Measurements from ENCODE around the gene SERINC2.
"Not testable (repeated sequence)": the region's sequence is repeated elsewhere in the genome, so short reads cannot be mapped to it uniquely, and the experiment has no call there.

SERINC2 gene

GRCh38 chr1:31444725-31445448, 31.9 kb downstream of the SERINC2 start:
- no peaks in the 10 kb centered on the region for H3K27me3 Mint-ChIP-seq
- no peak overlapping the region for H3K4me3 Mint-ChIP-seq
- no peaks in the 10 kb centered on the region for H3K9me3 Mint-ChIP-seq
- no peak overlapping the region for H3K27ac Mint-ChIP-seq
- H3K4me1 Mint-ChIP-seq: no peaks in the 10 kb centered on the region
- ATAC-seq (no peak), DNase-seq (no peak)

DNA sequence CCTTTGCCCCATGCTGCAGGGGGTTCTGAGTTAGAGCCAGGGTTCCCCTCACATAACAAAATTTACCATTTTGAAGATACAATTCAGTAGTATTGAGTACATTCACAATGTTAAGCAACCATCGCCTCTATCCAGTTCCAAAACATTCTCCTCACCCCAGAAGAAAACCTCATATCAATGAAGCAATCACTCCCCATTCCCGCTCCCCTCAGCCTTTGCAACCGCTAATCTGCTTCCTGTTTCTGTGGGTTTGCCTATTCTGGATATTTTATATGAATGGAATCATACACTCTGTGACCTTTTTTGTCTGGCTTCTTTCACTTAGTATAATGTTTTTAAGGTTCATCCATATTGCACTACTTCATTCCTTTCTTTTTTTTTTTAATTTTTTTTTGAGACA, 32.9 kb downstream of the SERINC2 start:
- Mint-ChIP-seq H3K9me3 (peaks cover 0 to 4% of the 10 kb centered on the region in 2 donors), H3K4me3 (no peak overlapping the region), H3K27ac (no peak overlapping the region), H3K4me1 (no peaks in the 10 kb centered on the region), H3K27me3 (no peaks in the 10 kb centered on the region)
- DNase-seq (no peak), ATAC-seq (no peak)

- DNase-seq: no peak
- Mint-ChIP-seq H3K4me3 (no peak overlapping the region), H3K4me1 (no peaks in the 10 kb centered on the region), H3K27ac (no peak overlapping the region), H3K27me3 (no peaks in the 10 kb centered on the region), H3K9me3 (peaks cover 4 to 6% of the 10 kb centered on the region in 2 donors)
- no peak for ATAC-seq
These were observed 34.2 kb downstream of the SERINC2 start for GRCh38 chr1:31447210-31447609.

DNA sequence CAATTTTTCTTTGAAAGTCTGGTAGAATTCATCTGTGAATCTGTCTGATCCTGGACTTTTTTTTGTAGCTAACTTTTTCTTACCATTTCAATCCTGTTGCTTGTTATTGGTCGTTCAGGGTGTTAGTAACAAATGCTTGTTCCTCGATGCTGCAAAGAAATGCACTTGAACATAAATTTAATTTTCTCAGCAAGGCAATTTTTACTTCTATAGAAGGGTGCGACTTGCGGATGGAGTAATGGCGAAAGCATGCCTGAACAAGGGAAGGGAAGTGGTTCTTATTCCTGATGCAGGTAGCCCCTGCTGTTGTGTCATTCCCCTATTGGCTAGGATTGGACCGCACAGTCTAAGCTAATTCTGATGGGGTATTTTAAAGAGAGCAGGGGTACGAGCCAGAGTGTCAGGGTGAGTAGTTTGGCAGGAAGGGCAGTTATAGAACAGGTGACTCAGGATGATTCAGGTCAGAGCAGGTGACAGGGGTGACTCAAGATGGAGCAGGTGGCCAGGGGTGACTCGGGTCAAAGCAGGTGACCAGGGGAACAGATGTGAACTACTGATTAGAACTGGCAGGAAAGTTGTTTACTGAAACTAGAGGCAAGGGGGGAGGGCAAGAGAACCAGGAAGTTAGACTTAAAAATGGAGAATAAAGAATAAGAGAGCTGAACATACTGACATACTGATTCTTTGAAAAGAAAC, 40.5 kb downstream of the SERINC2 start:
- no peak for ATAC-seq
- Mint-ChIP-seq H3K4me3 (no peak overlapping the region), H3K27ac (peak overlapping the region in 1 of 2 donors; percentile 39), H3K9me3 (peaks cover 36 to 44% of the 10 kb centered on the region in 2 donors), H3K4me1 (no peaks in the 10 kb centered on the region), H3K27me3 (peaks cover 22% of the 10 kb centered on the region)
- no peak for DNase-seq

- Mint-ChIP-seq H3K27ac (no peak overlapping the region), H3K4me3 (no peak overlapping the region), H3K4me1 (no peaks in the 10 kb centered on the region), H3K27me3 (peaks cover 36% of the 10 kb centered on the region), H3K9me3 (peaks cover 40 to 50% of the 10 kb centered on the region in 2 donors)
- DNase-seq (no peak), ATAC-seq (no peak)
These were observed 45.4 kb downstream of the SERINC2 start for GRCh38 chr1:31458287-31458896.

DNA sequence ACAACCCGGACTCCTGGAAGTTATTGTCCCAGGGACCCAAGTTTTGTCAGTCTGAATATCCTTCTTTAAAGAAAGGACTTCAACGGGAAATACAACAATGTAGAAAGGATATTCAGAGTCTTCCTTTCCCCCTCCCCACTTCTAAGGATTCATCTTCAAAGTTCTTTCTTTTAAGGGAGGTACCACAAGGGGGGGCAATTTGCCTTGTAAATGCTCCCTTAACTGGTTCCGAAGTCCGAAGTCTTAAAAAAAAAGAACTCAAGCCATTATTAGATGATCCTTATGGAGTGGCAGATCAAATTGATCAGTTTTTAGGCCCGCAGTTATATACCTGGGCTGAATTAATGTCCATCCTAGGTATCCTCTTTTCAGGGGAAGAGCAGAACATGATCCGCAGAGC, 47.0 kb downstream of the SERINC2 start:
- Mint-ChIP-seq H3K9me3 (peaks cover 35 to 41% of the 10 kb centered on the region in 2 donors), H3K27me3 (peaks cover 31% of the 10 kb centered on the region), H3K4me3 (no peak overlapping the region), H3K27ac (no peak overlapping the region), H3K4me1 (no peaks in the 10 kb centered on the region)
- DNase-seq: no peak
- ATAC-seq: no peak

DNA sequence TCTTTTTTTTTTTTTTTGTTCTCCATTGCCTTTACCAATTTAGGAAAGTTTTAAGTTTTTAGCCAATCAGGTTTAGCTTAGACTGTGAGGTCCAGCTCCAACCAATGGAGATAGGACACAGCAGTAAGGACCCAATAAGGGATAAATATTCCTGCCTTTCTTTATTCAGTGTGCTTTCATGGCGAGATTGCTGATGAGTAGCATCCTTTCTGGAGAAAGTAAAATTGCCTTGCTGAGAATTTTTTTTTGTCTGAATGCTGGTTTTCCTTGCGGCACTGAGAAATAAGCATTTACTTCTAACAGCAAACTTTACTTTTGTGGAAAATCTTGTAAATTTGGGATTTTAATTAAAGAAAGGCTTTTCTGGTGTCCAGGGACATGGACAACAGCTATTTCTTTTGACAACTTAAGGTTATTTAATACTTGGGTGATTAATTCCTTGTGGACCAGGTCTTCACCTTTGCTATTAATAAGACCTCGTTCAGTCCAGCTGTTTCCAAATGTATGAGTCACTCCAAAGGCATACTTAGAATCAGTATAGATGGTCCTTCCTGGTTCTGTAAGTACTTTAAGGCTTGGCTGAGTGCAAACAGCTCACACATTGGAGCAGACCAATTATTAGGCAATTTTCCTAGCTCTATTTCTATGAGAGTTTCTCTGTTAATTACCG, 54.1 kb downstream of the SERINC2 start:
- DNase-seq: no peak
- peak overlapping the region in 1 of 2 donors; percentile 27 for H3K27ac Mint-ChIP-seq
- H3K4me1 Mint-ChIP-seq: no peaks in the 10 kb centered on the region
- H3K4me3 Mint-ChIP-seq: no peak overlapping the region
- H3K9me3 Mint-ChIP-seq: peaks cover 11 to 14% of the 10 kb centered on the region in 2 donors
- ATAC-seq: no peak
- no peaks in the 10 kb centered on the region for H3K27me3 Mint-ChIP-seq

DNA sequence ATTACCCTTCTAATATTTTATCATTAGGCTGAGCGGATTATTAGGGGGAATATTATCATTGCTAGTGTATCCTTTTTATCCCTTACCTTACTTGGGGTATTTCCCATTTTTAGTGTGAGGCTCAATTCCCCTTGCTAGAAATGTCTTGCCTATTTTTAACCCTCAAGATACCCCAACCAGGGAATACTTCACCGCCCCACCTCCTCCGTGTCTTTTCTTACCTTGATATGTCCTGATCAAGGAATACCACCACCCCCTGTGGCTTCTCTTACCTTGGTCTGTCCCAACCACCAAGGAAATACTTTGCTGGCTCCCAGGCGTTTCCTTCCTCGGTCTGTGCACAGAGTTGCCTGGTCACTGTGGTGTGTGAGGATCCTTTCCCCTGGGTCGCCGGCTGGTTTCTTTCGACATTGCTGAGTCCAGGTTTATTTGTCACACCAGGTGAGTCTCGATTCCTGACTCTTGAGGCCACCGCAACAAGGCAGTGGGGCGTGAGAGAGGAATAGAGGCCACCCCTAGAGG, 57.8 kb downstream of the SERINC2 start:
- H3K27ac Mint-ChIP-seq: no peak overlapping the region
- peaks cover 11 to 14% of the 10 kb centered on the region in 2 donors for H3K9me3 Mint-ChIP-seq
- no peak overlapping the region for H3K4me3 Mint-ChIP-seq
- DNase-seq: no peak
- H3K4me1 Mint-ChIP-seq: no peaks in the 10 kb centered on the region
- no peaks in the 10 kb centered on the region for H3K27me3 Mint-ChIP-seq
- no peak for ATAC-seq

DNA sequence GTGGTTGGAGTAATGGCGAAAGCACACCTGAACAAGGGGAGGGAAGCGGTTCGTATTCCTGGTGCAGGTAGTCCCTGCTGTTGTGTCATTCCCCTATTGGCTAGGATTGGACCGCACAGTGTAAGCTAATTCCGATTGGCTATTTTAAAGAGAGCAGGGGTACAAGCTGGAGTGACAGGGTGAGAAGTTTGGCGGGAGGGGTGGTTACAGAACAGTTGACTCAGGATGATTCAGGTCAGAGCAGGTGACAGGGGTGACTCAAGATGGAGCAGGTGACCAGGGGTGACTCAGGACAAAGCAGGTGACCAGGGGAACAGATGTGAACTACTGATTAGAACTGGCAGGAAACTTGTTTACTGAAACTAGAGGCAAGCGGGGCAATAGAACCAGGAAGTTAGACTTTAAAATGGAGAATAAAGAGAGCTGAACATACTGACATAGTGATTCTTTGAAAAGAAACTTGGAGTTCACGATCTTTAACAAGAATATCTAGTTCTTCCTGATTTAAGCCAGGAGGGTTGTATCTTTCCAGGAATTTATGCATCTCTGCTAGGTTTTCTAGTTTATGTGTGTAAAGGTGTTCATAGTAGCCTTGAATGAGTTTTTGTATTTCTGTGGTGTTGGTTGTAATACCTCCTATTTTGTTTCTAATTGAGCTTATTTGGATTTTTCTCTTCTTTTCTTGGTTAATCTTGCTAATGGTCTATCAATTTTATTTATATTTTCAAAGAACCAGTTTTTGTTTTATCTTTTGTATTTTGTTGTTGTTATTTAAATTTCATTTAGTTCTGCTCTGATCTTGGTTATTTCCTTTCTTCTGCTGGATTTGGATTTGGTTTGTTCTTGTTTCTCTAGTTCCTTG, 58.7 kb downstream of the SERINC2 start:
- not testable (repeated sequence) for H3K4me1 Mint-ChIP-seq, DNase-seq, H3K27me3 Mint-ChIP-seq, ATAC-seq, H3K27ac Mint-ChIP-seq, H3K4me3 Mint-ChIP-seq
- H3K9me3 Mint-ChIP-seq: peaks cover 5 to 11% of the 10 kb centered on the region in 2 donors

GRCh38 chr1:31472314-31472651, 59.3 kb downstream of the SERINC2 start:
- H3K4me1 Mint-ChIP-seq, H3K4me3 Mint-ChIP-seq, H3K27ac Mint-ChIP-seq, H3K9me3 Mint-ChIP-seq, DNase-seq, H3K27me3 Mint-ChIP-seq, ATAC-seq: not testable (repeated sequence)

- not testable (repeated sequence) for H3K9me3 Mint-ChIP-seq, H3K27me3 Mint-ChIP-seq, H3K4me3 Mint-ChIP-seq, H3K27ac Mint-ChIP-seq, H3K4me1 Mint-ChIP-seq, ATAC-seq, DNase-seq
These were observed 59.7 kb downstream of the SERINC2 start for GRCh38 chr1:31472673-31473072.

GRCh38 chr1:31473508-31473907, 60.5 kb downstream of the SERINC2 start:
- not testable (repeated sequence) for ATAC-seq, H3K4me1 Mint-ChIP-seq, H3K27ac Mint-ChIP-seq, H3K27me3 Mint-ChIP-seq, H3K9me3 Mint-ChIP-seq, DNase-seq, H3K4me3 Mint-ChIP-seq

GRCh38 chr1:31474567-31474966, 61.6 kb downstream of the SERINC2 start:
- not testable (repeated sequence) for H3K27ac Mint-ChIP-seq, H3K4me3 Mint-ChIP-seq, H3K4me1 Mint-ChIP-seq, ATAC-seq, H3K27me3 Mint-ChIP-seq, DNase-seq, H3K9me3 Mint-ChIP-seq

DNA sequence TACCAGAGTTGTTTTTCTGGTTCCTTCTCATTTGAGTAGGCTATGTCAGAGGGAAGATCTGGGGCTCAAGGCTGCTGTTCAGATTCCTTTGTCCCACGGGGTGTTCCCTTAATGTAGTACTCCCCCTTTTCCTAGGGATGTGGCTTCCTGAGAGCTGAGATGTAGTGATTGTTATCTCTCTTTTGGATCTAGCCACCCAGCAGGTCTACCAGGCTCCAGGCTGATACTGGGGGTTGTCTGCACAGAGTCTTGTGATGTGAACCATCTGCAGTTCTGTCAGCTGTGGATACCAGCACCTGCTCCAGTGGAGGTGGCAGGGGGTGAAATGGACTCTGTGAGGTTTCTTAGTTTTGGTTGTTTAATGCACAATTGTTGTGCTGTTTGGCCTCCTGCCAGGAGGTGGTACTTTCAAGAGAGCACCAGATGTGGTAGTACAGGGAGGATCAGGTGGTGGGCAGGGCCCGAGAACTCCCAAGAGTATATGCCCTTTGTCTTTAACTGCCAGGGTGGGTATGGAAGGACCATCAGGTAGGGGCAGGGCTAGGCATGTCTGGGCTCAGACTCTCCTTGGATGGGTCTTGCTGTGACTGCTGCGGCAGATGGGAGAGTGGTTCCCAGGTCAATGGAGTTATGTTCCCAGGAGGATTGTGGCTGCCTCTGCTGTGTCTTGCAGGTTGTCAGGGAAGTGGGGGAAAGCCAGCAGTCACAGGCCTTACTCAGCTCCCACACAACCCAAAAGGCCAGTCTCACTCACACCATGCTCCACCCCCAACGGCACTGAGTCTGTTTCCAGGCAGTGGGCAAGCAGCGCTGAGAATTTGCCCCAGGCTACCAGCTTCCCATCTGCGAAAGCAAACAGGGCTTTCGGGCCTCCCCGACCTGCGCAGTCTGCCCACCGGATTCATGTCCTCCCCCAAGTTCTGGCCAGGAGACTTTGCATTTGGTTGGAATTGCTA, 64.2 kb downstream of the SERINC2 start:
- H3K4me1 Mint-ChIP-seq: no peaks in the 10 kb centered on the region
- DNase-seq (no peak), ATAC-seq (no peak)
- no peaks in the 10 kb centered on the region for H3K27me3 Mint-ChIP-seq
- H3K4me3 Mint-ChIP-seq: no peak overlapping the region
- H3K27ac Mint-ChIP-seq: no peak overlapping the region
- no peaks in the 10 kb centered on the region for H3K9me3 Mint-ChIP-seq
